GM18868 (cell line): ENCODE results near the gene MRRF.
A peak's percentile ranks its signal among the peaks of the same experiment; 100 is the strongest.
"Not testable (repeated sequence)": the region's sequence is repeated elsewhere in the genome, so short reads cannot be mapped to it uniquely, and the experiment has no call there.

Experiments
- ATAC-seq: cut with Tn5 transposase; IDR thresholded peaks from one replicate; pipeline ENCODE4 v1.9.1; 2021; ENCODE audit warnings: mild to moderate bottlenecking, moderate library complexity; ENCODE audit not compliant: unreplicated experiment

Gene MRRF

DNA sequence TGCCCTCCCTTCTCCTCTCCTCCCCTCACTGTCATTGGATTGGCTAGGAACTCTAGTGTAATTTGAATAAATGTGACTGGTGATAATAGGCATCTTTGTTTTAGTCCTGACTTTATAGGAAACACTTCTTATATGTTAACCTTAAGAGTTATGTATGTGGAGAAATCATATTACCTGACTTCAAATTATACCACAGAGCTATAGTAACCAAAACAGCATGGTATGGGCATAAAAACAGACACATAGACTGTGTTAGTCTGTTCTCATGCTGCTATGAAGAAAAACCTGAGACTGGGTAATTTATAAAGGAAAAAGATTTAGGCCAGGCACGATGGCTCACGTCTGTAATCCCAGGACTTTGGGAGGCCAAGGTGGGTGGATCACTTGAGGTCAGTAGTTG, 9.4 kb downstream of the MRRF start:
- no peak for ATAC-seq

DNA sequence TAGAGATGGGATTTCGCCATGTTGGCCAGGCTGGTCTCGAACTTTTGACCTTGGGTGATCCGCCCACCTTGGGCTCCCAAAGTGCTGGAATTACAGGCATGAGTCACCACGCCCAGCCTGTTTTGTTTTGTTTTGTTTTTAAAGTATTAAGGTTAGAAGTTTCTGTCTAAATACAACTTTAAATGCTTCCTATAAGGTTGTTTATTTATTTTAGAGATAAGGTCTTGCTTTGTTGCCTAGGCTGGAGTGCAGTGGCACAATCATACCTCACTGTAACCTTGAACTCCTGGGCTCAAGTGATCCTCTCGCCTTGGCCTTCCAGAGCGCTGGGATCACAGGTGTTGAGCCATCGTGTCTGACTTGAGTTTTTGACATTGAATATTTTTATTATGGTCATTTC, 11.4 kb downstream of the MRRF start:
- no peak for ATAC-seq

GRCh38 chr9:122277285-122277897, 12.7 kb downstream of the MRRF start:
- ATAC-seq = no peak

- ATAC-seq = no peak
Observed at GRCh38 chr9:122281368-122281767, 16.7 kb downstream of the MRRF start.

DNA sequence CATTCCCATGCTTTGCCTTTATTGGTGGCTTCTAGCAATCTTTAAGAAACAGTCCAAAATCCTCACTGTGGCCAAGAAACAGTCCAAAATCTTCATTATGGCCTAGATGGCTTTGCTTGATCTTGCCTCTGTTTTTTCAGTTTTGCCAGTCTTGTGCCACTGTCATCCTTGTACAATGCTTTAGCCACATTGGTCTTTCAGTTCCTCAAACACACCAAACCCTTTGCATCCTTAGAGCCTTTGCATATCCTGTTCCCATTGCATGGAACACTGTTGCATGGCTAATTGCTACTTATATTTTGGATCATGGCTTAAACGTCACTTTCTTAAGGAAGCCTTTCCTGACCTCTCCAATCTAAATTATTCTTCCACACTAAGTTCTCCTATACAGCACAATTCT, 22.1 kb downstream of the MRRF start:
- ATAC-seq = peak; percentile 89

GRCh38 chr9:122287214-122287720, 22.6 kb downstream of the MRRF start:
- ATAC-seq = peak; percentile 22

GRCh38 chr9:122291458-122291857, 26.8 kb downstream of the MRRF start:
- ATAC-seq = no peak

DNA sequence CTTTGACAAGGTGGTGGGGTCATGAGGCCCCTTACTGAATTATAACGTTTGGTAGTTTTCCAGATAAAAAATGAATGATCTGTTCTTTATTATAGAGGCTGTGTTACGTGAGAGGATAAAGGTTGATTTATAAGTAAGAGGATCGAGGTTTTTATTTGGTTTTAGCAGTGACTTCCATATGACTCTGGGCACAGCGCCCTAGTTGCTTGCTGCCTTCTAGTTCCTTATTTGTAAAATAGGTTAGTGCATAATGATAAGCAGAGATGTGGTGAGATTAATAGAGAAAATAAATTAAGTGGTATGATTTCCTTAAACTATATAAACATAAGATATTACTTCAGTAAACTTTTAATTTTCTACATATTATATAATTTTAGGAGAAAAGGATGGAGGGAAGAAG, 29.8 kb downstream of the MRRF start:
- no peak for ATAC-seq

DNA sequence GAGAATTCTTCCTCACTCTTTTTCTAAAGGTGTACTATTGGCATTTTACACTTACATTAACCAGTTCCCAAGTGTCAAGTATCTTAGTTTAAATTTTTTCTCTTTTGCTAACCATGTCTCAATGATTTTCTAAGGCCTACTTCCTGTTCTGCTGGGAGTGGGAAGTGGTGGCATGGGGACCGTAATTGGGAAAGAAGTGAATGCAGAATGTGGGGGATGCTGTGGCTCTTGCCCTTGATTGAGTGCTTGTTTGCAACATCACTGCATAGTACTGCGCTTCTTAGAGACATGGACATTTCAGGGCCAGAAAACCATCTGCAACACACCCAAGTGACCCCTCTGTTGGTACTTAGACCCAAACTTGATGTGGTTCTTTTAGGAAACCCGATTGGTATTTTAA, 32.8 kb downstream of the MRRF start:
- no peak for ATAC-seq

- no peak for ATAC-seq
Observed at GRCh38 chr9:122302237-122303093, 37.8 kb downstream of the MRRF start.

DNA sequence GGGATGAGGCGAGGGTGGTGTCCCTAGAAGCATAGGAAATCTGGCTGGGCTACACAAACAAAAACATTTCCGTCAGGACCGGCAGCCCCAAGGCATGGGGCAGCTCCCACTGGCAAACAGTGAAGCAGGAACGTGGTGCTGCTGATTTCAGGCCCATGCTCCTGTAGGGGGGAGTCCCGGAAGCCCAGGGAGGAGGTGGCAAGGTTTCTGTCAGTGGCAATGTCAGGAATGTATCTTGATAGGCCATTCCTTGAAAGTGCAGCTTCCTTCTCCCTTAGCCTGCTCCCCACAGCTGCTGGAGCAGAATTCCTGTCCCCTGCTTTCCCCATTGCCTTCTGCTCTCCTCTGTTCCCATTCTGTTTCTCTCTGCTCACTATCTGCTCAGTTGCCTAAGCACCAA, 42.4 kb downstream of the MRRF start:
- ATAC-seq = no peak

GRCh38 chr9:122307925-122308324, 43.2 kb downstream of the MRRF start:
- no peak for ATAC-seq

GRCh38 chr9:122309861-122310260, 45.2 kb downstream of the MRRF start:
- no peak for ATAC-seq

- no peak for ATAC-seq
Observed at GRCh38 chr9:122314165-122314564, 49.5 kb downstream of the MRRF start.

- ATAC-seq = no peak
Observed at GRCh38 chr9:122315534-122315933, 50.9 kb downstream of the MRRF start.

DNA sequence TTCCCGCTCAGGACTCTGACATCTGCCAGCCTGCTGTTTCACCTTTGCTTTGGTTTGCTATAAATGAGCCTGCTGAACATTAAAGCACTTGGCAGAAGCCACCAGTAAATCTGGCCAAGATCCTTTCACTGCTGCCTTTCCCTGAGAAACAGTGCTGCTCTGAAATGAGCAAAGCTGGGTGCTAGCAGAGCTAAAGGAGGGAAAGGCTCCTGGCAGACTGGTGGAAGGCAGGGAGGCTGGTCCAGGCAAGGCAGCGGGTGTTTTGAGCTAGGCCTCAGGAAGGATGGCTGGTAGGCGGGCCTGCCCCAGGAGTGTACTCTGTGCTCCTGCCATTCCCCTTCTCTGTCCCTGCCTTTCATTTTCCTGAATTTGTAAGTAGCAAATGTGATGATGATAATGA, 53.6 kb downstream of the MRRF start:
- ATAC-seq = no peak

DNA sequence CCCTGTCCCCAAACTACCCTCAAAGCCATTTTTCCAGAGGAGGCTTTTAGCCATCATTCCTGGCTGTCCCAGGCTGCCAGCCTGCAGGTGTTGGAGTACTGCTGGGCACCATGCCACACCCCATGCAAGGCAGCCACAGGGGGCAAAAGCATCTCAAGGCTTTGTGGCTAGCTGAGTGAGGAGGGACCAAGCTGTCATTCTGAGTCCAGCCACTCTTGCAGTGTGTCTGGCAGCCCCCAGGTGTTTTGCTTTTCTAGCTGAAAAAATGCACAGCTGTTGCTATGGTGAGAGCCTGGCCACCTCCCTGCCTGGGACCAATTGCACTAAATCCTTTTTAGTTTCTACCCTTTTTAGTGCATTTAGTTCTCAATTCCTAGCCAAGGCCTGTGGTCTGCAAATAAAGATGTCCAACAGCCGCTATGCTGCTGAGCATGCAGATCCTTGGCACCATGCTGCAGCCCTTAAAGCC, 55.8 kb downstream of the MRRF start:
- ATAC-seq = no peak

GRCh38 chr9:122322553-122322952, 57.9 kb downstream of the MRRF start:
- ATAC-seq = no peak

- ATAC-seq = not testable (repeated sequence)
Observed at GRCh38 chr9:122324665-122325064, 60.0 kb downstream of the MRRF start.

- no peak for ATAC-seq
Observed at GRCh38 chr9:122325124-122325523, 60.4 kb downstream of the MRRF start.

DNA sequence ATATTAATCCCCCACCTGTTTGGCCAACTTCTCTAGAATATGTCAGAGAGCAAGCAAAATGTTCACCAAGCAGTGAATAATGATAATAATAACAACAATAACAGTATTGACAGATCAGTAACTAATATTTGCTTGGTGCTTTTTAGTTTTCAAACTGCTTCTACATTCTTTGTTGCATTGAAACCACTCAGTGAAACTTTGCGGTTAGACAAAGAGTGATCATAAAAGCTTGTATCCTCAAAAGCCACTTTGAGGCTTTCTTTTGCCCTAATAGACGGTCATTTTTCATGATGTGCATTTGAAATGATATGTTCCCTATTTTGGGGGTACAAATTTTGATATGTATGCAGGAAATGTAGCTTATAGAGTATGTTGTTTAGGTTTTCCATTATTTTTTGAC, 62.5 kb downstream of the MRRF start:
- ATAC-seq = no peak

- ATAC-seq = no peak
Observed at GRCh38 chr9:122329597-122329996, 64.9 kb downstream of the MRRF start.
